CD4-positive, alpha-beta T cell treated with Interleukin-17A for 4 hours (primary cell): ENCODE measurements around the gene HIC1.
A peak's percentile ranks its signal among the peaks of the same experiment; 100 is the strongest.
"Not testable (repeated sequence)": the region's sequence is repeated elsewhere in the genome, so short reads cannot be mapped to it uniquely, and the experiment has no call there.

ENCODE experiments used
- DNase-seq: peaks from one replicate; pipeline ENCODE4 v3.0.0-alpha.2; 2020; ENCODE audit warnings: mixed read lengths

The HIC1 gene

GRCh38 chr17:2054512-2055291 is at the start of gene HIC1:
Gene HIC1, plus strand, starts transcription at chr17:2055103. Its CDS starts 1,588 bp downstream, at chr17:2056691.
- DNase-seq = peak; percentile 82

- no peak for DNase-seq
Observed at GRCh38 chr17:2008332-2009126, 46.4 kb upstream of the HIC1 start.

- no peak for DNase-seq
Observed at GRCh38 chr17:2009737-2010136, 45.2 kb upstream of the HIC1 start.

GRCh38 chr17:2011411-2012371 is 43.2 kb upstream of the HIC1 start:
- DNase-seq = no peak

GRCh38 chr17:2012499-2012898 is 42.4 kb upstream of the HIC1 start:
- no peak for DNase-seq

- not testable (repeated sequence) for DNase-seq
Observed at GRCh38 chr17:2013220-2013993, 41.5 kb upstream of the HIC1 start.

- DNase-seq = no peak
Observed at GRCh38 chr17:2013994-2014317, 40.9 kb upstream of the HIC1 start.

- DNase-seq = no peak
Observed at GRCh38 chr17:2015314-2015713, 39.6 kb upstream of the HIC1 start.

- no peak for DNase-seq
Observed at GRCh38 chr17:2016494-2016893, 38.4 kb upstream of the HIC1 start.

- DNase-seq = no peak
Observed at GRCh38 chr17:2017274-2017941, 37.5 kb upstream of the HIC1 start.

GRCh38 chr17:2018716-2019510 is 36.0 kb upstream of the HIC1 start:
- DNase-seq = no peak

- DNase-seq = no peak
Observed at GRCh38 chr17:2019723-2020122, 35.2 kb upstream of the HIC1 start.

GRCh38 chr17:2020721-2021120 is 34.2 kb upstream of the HIC1 start:
- DNase-seq = no peak

- DNase-seq = peak; percentile 22
Observed at GRCh38 chr17:2022647-2023240, 32.2 kb upstream of the HIC1 start.

- no peak for DNase-seq
Observed at GRCh38 chr17:2023256-2023655, 31.6 kb upstream of the HIC1 start.

GRCh38 chr17:2023692-2024571 is 31.0 kb upstream of the HIC1 start:
- peak; percentile 46 for DNase-seq

- DNase-seq = peak; percentile 16
Observed at GRCh38 chr17:2024572-2025219, 30.2 kb upstream of the HIC1 start.

- peak; percentile 87 for DNase-seq
Observed at GRCh38 chr17:2025220-2025621, 29.7 kb upstream of the HIC1 start, which contains the start of gene RTN4RL1. Gene RTN4RL1, minus strand, starts transcription at chr17:2025334. Its CDS starts 469 bp downstream, at chr17:2024865.
